SK-N-SH (cell line): ENCODE results near the gene STPG1. TPM values are rescaled to one million over a fixed set of nuclear protein-coding genes. Genes with fewer than 3 reads are reported as not detected.
A peak's percentile ranks its signal among the peaks of the same experiment; 100 is the strongest.

ENCODE experiments used
- CTCF ChIA-PET: fragments of 300-600, 350-600 bp; formaldehyde crosslinking; extraction: SDS; loops from one replicate; lab custom pipeline; 2021; lab: Yijun Ruan, JAX
- POLR2A ChIA-PET: fragments of 350-600 bp; sonication (Branson Sonifier 250); formaldehyde crosslinking; extraction: SDS; loops from one replicate; lab custom pipeline; 2020; ENCODE audit warnings: antibody characterized with exemption, inconsistent platforms; lab: Yijun Ruan, JAX
- DNase-seq: peaks from one replicate; pipeline ENCODE4 v3.0.0; 2012
- H2AFZ ChIP-seq: fragments of 200-600 bp; sonication (generic); 2 replicates; pipeline ENCODE4 v1.8.1; 2016; ENCODE audit warnings: antibody characterized with exemption, mild to moderate bottlenecking, low read depth
- H3F3A ChIP-seq: fragments of 200-600 bp; sonication (generic); replicated peaks from 2 replicates; pipeline ENCODE3; 2016; ENCODE audit warnings: antibody characterized with exemption, mild to moderate bottlenecking; ENCODE audit not compliant: insufficient read depth
- H3K27ac ChIP-seq, 2 experiments: fragments of 200-500 bp in 1 of 2; fragments of 200-600 bp in 1 of 2; sonication (Bioruptor generic) in 1 of 2; sonication (generic), shearing (Covaris generic) in 1 of 2; 2 replicates each; pipeline versions ENCODE4 v1.5.1 to v1.6.1; 2014 to 2016; ENCODE audit warnings: low read depth in 2 of 2, inconsistent platforms in 1 of 2, low read length in 1 of 2, mild to moderate bottlenecking in 1 of 2, mixed read lengths in 1 of 2
- H3K27me3 ChIP-seq: fragments of 200-600 bp; sonication (generic), shearing (Covaris generic); 2 replicates; pipeline ENCODE4 v1.6.1; 2016; ENCODE audit warnings: mixed run types; ENCODE audit not compliant: insufficient read depth
- H3K36me3 ChIP-seq, 2 experiments: fragments of 200-500 bp in 1 of 2; fragments of 200-600 bp in 1 of 2; sonication (Bioruptor generic) in 1 of 2; sonication (generic) in 1 of 2; replicated peaks in 1 of 2; 2 replicates each; pipeline versions ENCODE3 to v1.5.1; 2014 to 2016; ENCODE audit warnings: low read length in 1 of 2, mild to moderate bottlenecking in 1 of 2; ENCODE audit not compliant: insufficient read depth in 2 of 2, control insufficient read depth in 1 of 2
- H3K4me1 ChIP-seq, 2 experiments: fragments of 200-500 bp in 1 of 2; fragments of 200-600 bp in 1 of 2; sonication (Bioruptor generic) in 1 of 2; sonication (generic), shearing (Covaris generic) in 1 of 2; 2 replicates each; pipeline versions ENCODE4 v1.5.1 to v1.6.1; 2014 to 2016; ENCODE audit warnings: low read depth in 1 of 2, low read length in 1 of 2, mixed run types in 1 of 2; ENCODE audit not compliant: insufficient read depth in 2 of 2, control insufficient read depth in 1 of 2
- H3K4me2 ChIP-seq: fragments of 200-600 bp; sonication (generic), shearing (Covaris generic); 2 replicates; pipeline ENCODE4 v1.6.1; 2017; ENCODE audit warnings: mixed run types
- H3K4me3 ChIP-seq, 2 experiments: fragments of 200-500 bp in 1 of 2; fragments of 200-600 bp in 1 of 2; sonication (Bioruptor generic) in 1 of 2; sonication (generic), shearing (Covaris generic) in 1 of 2; 2 replicates each; pipeline versions ENCODE4 v1.5.1 to v1.8.1; 2014 to 2016; ENCODE audit warnings: low read depth in 2 of 2, inconsistent platforms in 1 of 2, low read length in 1 of 2, mild to moderate bottlenecking in 1 of 2, mixed read lengths in 1 of 2, moderate library complexity in 1 of 2
- H3K79me2 ChIP-seq: fragments of 200-600 bp; sonication (generic); 2 replicates; pipeline ENCODE4 v1.8.1; 2017; ENCODE audit warnings: mild to moderate bottlenecking; ENCODE audit not compliant: insufficient read depth
- H3K9ac ChIP-seq: fragments of 200-600 bp; sonication (generic); 2 replicates; pipeline ENCODE4 v1.6.1; 2017; ENCODE audit warnings: mixed run types
- H3K9me2 ChIP-seq: fragments of 200-600 bp; sonication (generic); 2 replicates; pipeline ENCODE4 v1.6.1; 2017; ENCODE audit warnings: mixed run types
- H3K9me3 ChIP-seq: fragments of 200-600 bp; sonication (generic); 2 replicates; pipeline ENCODE4 v1.6.1; 2017; ENCODE audit warnings: mixed run types, mild to moderate bottlenecking, moderate library complexity
- H4K20me1 ChIP-seq: fragments of 200-600 bp; sonication (generic); 2 replicates; pipeline ENCODE4 v1.6.1; 2017; ENCODE audit warnings: mild to moderate bottlenecking, mixed run types; ENCODE audit not compliant: insufficient read depth
- EP300 ChIP-seq, 2 experiments: IDR thresholded peaks; 2 replicates each; pipeline versions ENCODE4 v1.4.0 to v1.6.1; 2012; ENCODE audit warnings: borderline replicate concordance in 1 of 2, low read depth in 1 of 2, low read length in 1 of 2
- EZH2phosphoT487 ChIP-seq: fragments of 200-600 bp; sonication (generic); IDR thresholded peaks from 2 replicates; pipeline ENCODE4 v1.6.1; 2017; ENCODE audit warnings: low read depth, mixed run types, mild to moderate bottlenecking, antibody characterized with exemption, moderate library complexity, borderline replicate concordance
- GABPA ChIP-seq: IDR thresholded peaks from 2 replicates; pipeline ENCODE4 v1.4.0; 2012; ENCODE audit warnings: low read depth, mild to moderate bottlenecking
- JUND ChIP-seq: IDR thresholded peaks from 2 replicates; pipeline ENCODE4 v1.4.0; 2012
- MAX ChIP-seq: IDR thresholded peaks from 2 replicates; pipeline ENCODE4 v1.4.0; 2012; ENCODE audit warnings: low read depth
- MEF2A ChIP-seq: IDR thresholded peaks from 2 replicates; pipeline ENCODE4 v1.4.0; 2012; ENCODE audit warnings: low read depth, borderline replicate concordance
- NFIC ChIP-seq: IDR thresholded peaks from 2 replicates; pipeline ENCODE4 v1.4.0; 2012; ENCODE audit warnings: borderline replicate concordance
- PBX3 ChIP-seq: IDR thresholded peaks from 2 replicates; pipeline ENCODE4; 2012
- POLR2AphosphoS5 ChIP-seq: IDR thresholded peaks from 2 replicates; pipeline ENCODE4 v1.6.1; 2012; ENCODE audit warnings: low read depth, low read length
- RAD21 ChIP-seq: IDR thresholded peaks from 2 replicates; pipeline ENCODE4 v1.6.1; 2012; ENCODE audit warnings: mild to moderate bottlenecking, low read length
- RCOR1 ChIP-seq: fragments of 150-350 bp; IDR thresholded peaks from 2 replicates; pipeline ENCODE4 v1.6.1; 2017; ENCODE audit warnings: antibody characterized with exemption, low read length
- RXRA ChIP-seq: IDR thresholded peaks from 2 replicates; pipeline ENCODE4 v1.4.0; 2012; ENCODE audit warnings: low read depth, mild to moderate bottlenecking, borderline replicate concordance
- TCF12 ChIP-seq: IDR thresholded peaks from 2 replicates; pipeline ENCODE4 v1.4.0; 2012
- WGBS: methylation state at CpG from one replicate; pipeline ENCODE4 v1.1.6; 2017; ENCODE audit warnings: low lambda C conversion rate; 5-methylcytosine and 5-hydroxymethylcytosine counted together
- polyA plus RNA-seq, 3 experiments: library from polyadenylated mRNA; depleted of rRNA; stranded (reverse); fragments of >200 nt; gene quantifications; 2 replicates each; pipeline ENCODE4 v1.2.3, GENCODE V29; 2012
- TF ChIP-seq, protein P1 (sequence below): IDR thresholded peaks from 2 replicates; pipeline ENCODE4 v1.6.1; 2012; ENCODE audit warnings: mild to moderate bottlenecking, low read depth, low read length, moderate library complexity
- TF ChIP-seq, protein P2 (sequence below): fragments of 150-350 bp; IDR thresholded peaks from 2 replicates; pipeline ENCODE4 v1.6.1; 2016; ENCODE audit warnings: mild to moderate bottlenecking, low read depth, low read length
- TF ChIP-seq, protein P3 (sequence below): IDR thresholded peaks from 2 replicates; pipeline ENCODE4 v1.4.0; 2012; ENCODE audit warnings: low read depth, borderline replicate concordance

STPG1 gene
- polyA plus RNA-seq, 1 of the 3 experiments (the other 2 are of a cell fraction) = 8.7 TPM

GRCh38 chr1:24420547-24420946 is 7.0 kb upstream of the STPG1 start (continued):
- TF ChIP-seq, protein P1, sequence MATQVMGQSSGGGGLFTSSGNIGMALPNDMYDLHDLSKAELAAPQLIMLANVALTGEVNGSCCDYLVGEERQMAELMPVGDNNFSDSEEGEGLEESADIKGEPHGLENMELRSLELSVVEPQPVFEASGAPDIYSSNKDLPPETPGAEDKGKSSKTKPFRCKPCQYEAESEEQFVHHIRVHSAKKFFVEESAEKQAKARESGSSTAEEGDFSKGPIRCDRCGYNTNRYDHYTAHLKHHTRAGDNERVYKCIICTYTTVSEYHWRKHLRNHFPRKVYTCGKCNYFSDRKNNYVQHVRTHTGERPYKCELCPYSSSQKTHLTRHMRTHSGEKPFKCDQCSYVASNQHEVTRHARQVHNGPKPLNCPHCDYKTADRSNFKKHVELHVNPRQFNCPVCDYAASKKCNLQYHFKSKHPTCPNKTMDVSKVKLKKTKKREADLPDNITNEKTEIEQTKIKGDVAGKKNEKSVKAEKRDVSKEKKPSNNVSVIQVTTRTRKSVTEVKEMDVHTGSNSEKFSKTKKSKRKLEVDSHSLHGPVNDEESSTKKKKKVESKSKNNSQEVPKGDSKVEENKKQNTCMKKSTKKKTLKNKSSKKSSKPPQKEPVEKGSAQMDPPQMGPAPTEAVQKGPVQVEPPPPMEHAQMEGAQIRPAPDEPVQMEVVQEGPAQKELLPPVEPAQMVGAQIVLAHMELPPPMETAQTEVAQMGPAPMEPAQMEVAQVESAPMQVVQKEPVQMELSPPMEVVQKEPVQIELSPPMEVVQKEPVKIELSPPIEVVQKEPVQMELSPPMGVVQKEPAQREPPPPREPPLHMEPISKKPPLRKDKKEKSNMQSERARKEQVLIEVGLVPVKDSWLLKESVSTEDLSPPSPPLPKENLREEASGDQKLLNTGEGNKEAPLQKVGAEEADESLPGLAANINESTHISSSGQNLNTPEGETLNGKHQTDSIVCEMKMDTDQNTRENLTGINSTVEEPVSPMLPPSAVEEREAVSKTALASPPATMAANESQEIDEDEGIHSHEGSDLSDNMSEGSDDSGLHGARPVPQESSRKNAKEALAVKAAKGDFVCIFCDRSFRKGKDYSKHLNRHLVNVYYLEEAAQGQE = no peak
- no peak for TF ChIP-seq EP300 (IDR thresholded peaks at IDR 0.05; ENCODE audit: borderline replicate concordance in 1 of 2, low read depth in 1 of 2, low read length in 1 of 2)
- TF ChIP-seq EZH2phosphoT487 = no peak
- TF ChIP-seq RAD21 = no peak

GRCh38 chr1:24418898-24419628 is 5.5 kb upstream of the STPG1 start:
- 0 out of 2 replicates have a peak overlapping the region, but pooled peaks have one; percentile 29 for H2AFZ ChIP-seq
- DNase-seq = no peak
- H3K4me1 ChIP-seq = peaks cover 13 to 26% of the 10 kb centered on the region in 2 experiments
- POLR2A ChIA-PET = interaction anchor here (0.6 kb wide), 1 partner anchor 113 kb away, joined by 3 read pairs; no protein-coding TSS in a partner anchor
- H3F3A ChIP-seq = peaks cover 16% of the 10 kb centered on the region
- no peak overlapping the region for H3K4me3 ChIP-seq
- no peaks in the 10 kb centered on the region for H3K9me3 ChIP-seq
- peak overlapping the region in 1 of 2 experiments; percentile 82; a peak in 2 of 4 replicates for H3K27ac ChIP-seq
- 77% methylated on average over 10 of the region's 14 CpGs for WGBS
- peak overlapping the region; percentile 16; the same call in 1 of the 2 replicates for H3K9ac ChIP-seq
- H3K36me3 ChIP-seq = peaks cover 4 to 6% of the 10 kb centered on the region in 2 experiments
- peaks cover 24% of the 10 kb centered on the region; the same call in 1 of the 2 replicates for H3K79me2 ChIP-seq
- CTCF ChIA-PET = interaction anchor here (0.9 to 1.8 kb wide), 4 partner anchors 11 to 173 kb away, joined by 3 to 7 read pairs (median 4); no protein-coding TSS in a partner anchor
- H3K27me3 ChIP-seq = no peaks in the 10 kb centered on the region
- H3K4me2 ChIP-seq = peak overlapping the region; percentile 91
- no peaks in the 10 kb centered on the region for H4K20me1 ChIP-seq
- TF ChIP-seq EZH2phosphoT487 = no peak
- peak; percentile 80 for TF ChIP-seq PBX3
- no peaks in the 10 kb centered on the region for H3K9me2 ChIP-seq

DNA sequence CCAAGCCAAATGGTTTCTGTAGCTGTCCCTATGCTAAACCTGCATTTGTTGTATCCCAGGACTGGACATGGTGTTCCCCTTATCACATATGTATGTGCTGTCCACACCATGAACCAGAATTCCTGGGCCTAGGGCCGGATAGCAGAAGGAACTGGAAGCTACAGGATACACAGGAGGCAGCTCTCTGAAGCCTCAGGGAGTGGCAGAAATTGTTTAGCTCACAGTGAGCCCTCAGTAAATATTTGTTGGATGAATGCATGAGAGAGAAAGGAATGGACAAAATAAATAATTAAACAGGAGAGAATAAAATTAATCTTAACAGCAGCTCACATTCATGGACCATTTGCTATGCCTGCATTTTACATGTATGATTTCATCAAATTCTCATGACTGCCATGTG is 4.1 kb upstream of the STPG1 start:
- ChIA-PET POLR2A (no interaction called here), CTCF (interaction anchor here (0.7 to 2.9 kb wide), 5 partner anchors 8 to 26 kb away, joined by 3 to 18 read pairs (median 6); no protein-coding TSS in a partner anchor)
- Histone ChIP-seq H3K4me1 (peaks cover 17 to 26% of the 10 kb centered on the region in 2 experiments), H2AFZ (no peak overlapping the region), H3K36me3 (peaks cover 4 to 6% of the 10 kb centered on the region in 2 experiments), H3K4me2 (peak overlapping the region; percentile 91), H4K20me1 (no peaks in the 10 kb centered on the region), H3K9me2 (no peaks in the 10 kb centered on the region), H3K27me3 (no peaks in the 10 kb centered on the region), H3K9ac (peak overlapping the region; percentile 7; the same call in 1 of the 2 replicates), H3K79me2 (peaks cover 32% of the 10 kb centered on the region; the same call in 1 of the 2 replicates), H3K4me3 (peak overlapping the region in 1 of 2 experiments; percentile 18; a peak in 1 of 4 replicates), H3K27ac (peak overlapping the region in 1 of 2 experiments; percentile 82; a peak in 2 of 4 replicates), H3F3A (peaks cover 16% of the 10 kb centered on the region), H3K9me3 (no peaks in the 10 kb centered on the region)
- 94% methylated on average over 1 of the region's 1 CpG for WGBS
- DNase-seq = no peak
- TF ChIP-seq TCF12 (no peak), MAX (no peak), RCOR1 (no peak), NFIC (no peak), JUND (no peak), RXRA (no peak), GABPA (no peak), MEF2A (no peak), POLR2AphosphoS5 (no peak)
- TF ChIP-seq, protein P2, sequence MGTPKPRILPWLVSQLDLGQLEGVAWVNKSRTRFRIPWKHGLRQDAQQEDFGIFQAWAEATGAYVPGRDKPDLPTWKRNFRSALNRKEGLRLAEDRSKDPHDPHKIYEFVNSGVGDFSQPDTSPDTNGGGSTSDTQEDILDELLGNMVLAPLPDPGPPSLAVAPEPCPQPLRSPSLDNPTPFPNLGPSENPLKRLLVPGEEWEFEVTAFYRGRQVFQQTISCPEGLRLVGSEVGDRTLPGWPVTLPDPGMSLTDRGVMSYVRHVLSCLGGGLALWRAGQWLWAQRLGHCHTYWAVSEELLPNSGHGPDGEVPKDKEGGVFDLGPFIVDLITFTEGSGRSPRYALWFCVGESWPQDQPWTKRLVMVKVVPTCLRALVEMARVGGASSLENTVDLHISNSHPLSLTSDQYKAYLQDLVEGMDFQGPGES = no peak
- TF ChIP-seq, protein P3, sequence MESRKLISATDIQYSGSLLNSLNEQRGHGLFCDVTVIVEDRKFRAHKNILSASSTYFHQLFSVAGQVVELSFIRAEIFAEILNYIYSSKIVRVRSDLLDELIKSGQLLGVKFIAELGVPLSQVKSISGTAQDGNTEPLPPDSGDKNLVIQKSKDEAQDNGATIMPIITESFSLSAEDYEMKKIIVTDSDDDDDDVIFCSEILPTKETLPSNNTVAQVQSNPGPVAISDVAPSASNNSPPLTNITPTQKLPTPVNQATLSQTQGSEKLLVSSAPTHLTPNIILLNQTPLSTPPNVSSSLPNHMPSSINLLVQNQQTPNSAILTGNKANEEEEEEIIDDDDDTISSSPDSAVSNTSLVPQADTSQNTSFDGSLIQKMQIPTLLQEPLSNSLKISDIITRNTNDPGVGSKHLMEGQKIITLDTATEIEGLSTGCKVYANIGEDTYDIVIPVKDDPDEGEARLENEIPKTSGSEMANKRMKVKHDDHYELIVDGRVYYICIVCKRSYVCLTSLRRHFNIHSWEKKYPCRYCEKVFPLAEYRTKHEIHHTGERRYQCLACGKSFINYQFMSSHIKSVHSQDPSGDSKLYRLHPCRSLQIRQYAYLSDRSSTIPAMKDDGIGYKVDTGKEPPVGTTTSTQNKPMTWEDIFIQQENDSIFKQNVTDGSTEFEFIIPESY = no peak
